DND-41 (cell line): ENCODE data around the gene INTS1.

ENCODE experiments used
- CTCF ChIP-seq: IDR thresholded peaks from 2 replicates; pipeline ENCODE4 v1.5.1; 2012; ENCODE audit warnings: borderline replicate concordance, low read length, moderate library complexity, mild to moderate bottlenecking; ENCODE audit not compliant: poor library complexity, severe bottlenecking; ENCODE audit errors: extremely low read depth
- EZH2 ChIP-seq: IDR thresholded peaks from 3 replicates; pipeline ENCODE4 v1.6.1; 2012; ENCODE audit warnings: borderline replicate concordance, low read depth, mild to moderate bottlenecking, moderate library complexity, low read length, inconsistent platforms; ENCODE audit not compliant: severe bottlenecking

- no peak for TF ChIP-seq EZH2
- TF ChIP-seq CTCF: no peak
These were observed 46.6 kb upstream of the INTS1 start for GRCh38 chr7:1550846-1551155.
